OCI-LY1 (cell line): Measurements from ENCODE around the gene SP100.
"Not testable (repeated sequence)": the region's sequence is repeated elsewhere in the genome, so short reads cannot be mapped to it uniquely, and the experiment has no call there.

Experiments
- H2AFZ ChIP-seq: fragments of 200-600 bp; sonication (generic), shearing (Covaris generic); 2 replicates; pipeline ENCODE4 v1.6.0; 2014; ENCODE audit warnings: antibody characterized with exemption, mild to moderate bottlenecking, low read length
- H3F3A ChIP-seq: fragments of 200-600 bp; sonication (generic), shearing (Covaris generic); 2 replicates; pipeline ENCODE4 v1.6.0; 2014; ENCODE audit warnings: mild to moderate bottlenecking, antibody characterized with exemption, low read length, moderate library complexity; ENCODE audit not compliant: insufficient read depth
- H3K27ac ChIP-seq: fragments of 200-600 bp; sonication (generic); 2 replicates; pipeline ENCODE4 v1.5.1; 2014; ENCODE audit warnings: low read length, mixed run types, mild to moderate bottlenecking, low read depth; ENCODE audit not compliant: poor library complexity, severe bottlenecking
- H3K27me3 ChIP-seq: fragments of 200-600 bp; sonication (generic); 2 replicates; pipeline ENCODE4 v1.6.0; 2014; ENCODE audit warnings: antibody characterized with exemption, mild to moderate bottlenecking, low read length, moderate library complexity; ENCODE audit not compliant: insufficient read depth
- H3K36me3 ChIP-seq: fragments of 200-600 bp; sonication (generic); 2 replicates; pipeline ENCODE4 v1.6.1; 2014; ENCODE audit warnings: mild to moderate bottlenecking, antibody characterized with exemption, low read length, moderate library complexity, mixed read lengths; ENCODE audit not compliant: insufficient read depth
- H3K4me1 ChIP-seq: fragments of 200-600 bp; sonication (generic); 2 replicates; pipeline ENCODE4 v1.5.1; 2014; ENCODE audit warnings: mild to moderate bottlenecking, low read length, moderate library complexity; ENCODE audit not compliant: insufficient read depth, severe bottlenecking
- H3K4me2 ChIP-seq: fragments of 200-600 bp; sonication (generic), shearing (Covaris generic); 2 replicates; pipeline ENCODE4 v1.6.1; 2014; ENCODE audit warnings: low read length
- H3K4me3 ChIP-seq: fragments of 200-600 bp; sonication (generic); 2 replicates; pipeline ENCODE4 v1.5.1; 2014; ENCODE audit warnings: low read length, low read depth, mild to moderate bottlenecking, mixed read lengths; ENCODE audit not compliant: poor library complexity, severe bottlenecking
- H3K79me2 ChIP-seq: fragments of 200-600 bp; shearing (Covaris generic); 2 replicates; pipeline ENCODE4 v1.6.1; 2016; ENCODE audit warnings: mixed run types, low read length, mixed read lengths; ENCODE audit not compliant: insufficient read depth
- H3K9ac ChIP-seq: fragments of 200-600 bp; sonication (generic), shearing (Covaris generic); 2 replicates; pipeline ENCODE4 v1.6.1; 2014; ENCODE audit warnings: mild to moderate bottlenecking, low read length, mixed read lengths
- H3K9me2 ChIP-seq: fragments of 200-600 bp; sonication (generic), shearing (Covaris generic); 2 replicates; pipeline ENCODE4 v1.6.1; 2014; ENCODE audit warnings: low read depth, mild to moderate bottlenecking, low read length, mixed read lengths
- H3K9me3 ChIP-seq: fragments of 200-600 bp; shearing (Covaris generic); 2 replicates; pipeline ENCODE4 v1.6.1; 2014; ENCODE audit warnings: low read length, mixed read lengths
- H4K20me1 ChIP-seq: fragments of 200-600 bp; sonication (generic), shearing (Covaris generic); 2 replicates; pipeline ENCODE4 v1.6.0; 2016; ENCODE audit warnings: mild to moderate bottlenecking, low read length; ENCODE audit not compliant: insufficient read depth
- EZH2 ChIP-seq: fragments of 200-600 bp; sonication (generic), shearing (Covaris generic); IDR thresholded peaks from 2 replicates; pipeline ENCODE4 v1.8.0; 2017; ENCODE audit warnings: borderline replicate concordance, mixed run types, mild to moderate bottlenecking, antibody characterized with exemption, low read length, moderate library complexity, mixed read lengths
- TF ChIP-seq, protein P1 (sequence below): fragments of 200-600 bp; sonication (generic), shearing (Covaris generic); IDR thresholded peaks from 2 replicates; pipeline ENCODE4 v1.5.1; 2017; ENCODE audit warnings: mild to moderate bottlenecking, antibody characterized with exemption, low read length, moderate library complexity, mixed read lengths

Gene SP100

DNA sequence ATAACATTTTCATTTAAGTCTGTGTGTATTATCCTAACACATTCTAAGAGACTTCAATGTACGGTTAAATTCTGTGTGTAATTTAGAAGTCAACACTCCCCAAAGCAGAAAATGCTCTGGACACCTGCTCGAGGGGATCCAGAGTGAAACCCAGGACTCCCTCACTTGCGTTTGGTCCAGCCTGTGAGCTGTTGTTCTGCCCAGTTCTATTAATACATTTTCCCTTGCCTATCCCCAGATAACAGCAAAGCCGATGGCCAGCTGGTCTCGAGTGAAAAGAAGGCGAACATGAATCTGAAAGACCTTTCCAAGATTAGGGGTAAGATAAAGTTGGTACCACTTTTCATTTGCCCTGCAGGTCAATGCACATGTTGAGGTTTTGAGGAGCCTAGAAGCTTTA, 31.0 kb upstream of the SP100 start:
- H3K9me3 ChIP-seq: no peaks in the 10 kb centered on the region
- no peak overlapping the region for H3K4me2 ChIP-seq
- TF ChIP-seq, protein P1, sequence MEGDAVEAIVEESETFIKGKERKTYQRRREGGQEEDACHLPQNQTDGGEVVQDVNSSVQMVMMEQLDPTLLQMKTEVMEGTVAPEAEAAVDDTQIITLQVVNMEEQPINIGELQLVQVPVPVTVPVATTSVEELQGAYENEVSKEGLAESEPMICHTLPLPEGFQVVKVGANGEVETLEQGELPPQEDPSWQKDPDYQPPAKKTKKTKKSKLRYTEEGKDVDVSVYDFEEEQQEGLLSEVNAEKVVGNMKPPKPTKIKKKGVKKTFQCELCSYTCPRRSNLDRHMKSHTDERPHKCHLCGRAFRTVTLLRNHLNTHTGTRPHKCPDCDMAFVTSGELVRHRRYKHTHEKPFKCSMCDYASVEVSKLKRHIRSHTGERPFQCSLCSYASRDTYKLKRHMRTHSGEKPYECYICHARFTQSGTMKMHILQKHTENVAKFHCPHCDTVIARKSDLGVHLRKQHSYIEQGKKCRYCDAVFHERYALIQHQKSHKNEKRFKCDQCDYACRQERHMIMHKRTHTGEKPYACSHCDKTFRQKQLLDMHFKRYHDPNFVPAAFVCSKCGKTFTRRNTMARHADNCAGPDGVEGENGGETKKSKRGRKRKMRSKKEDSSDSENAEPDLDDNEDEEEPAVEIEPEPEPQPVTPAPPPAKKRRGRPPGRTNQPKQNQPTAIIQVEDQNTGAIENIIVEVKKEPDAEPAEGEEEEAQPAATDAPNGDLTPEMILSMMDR: no peak
- no peak for TF ChIP-seq EZH2
- no peak overlapping the region for H3K4me3 ChIP-seq
- no peaks in the 10 kb centered on the region for H3F3A ChIP-seq
- no peak overlapping the region for H3K9ac ChIP-seq
- H3K36me3 ChIP-seq: peaks cover 50% of the 10 kb centered on the region
- H3K4me1 ChIP-seq: no peaks in the 10 kb centered on the region
- H4K20me1 ChIP-seq: no peaks in the 10 kb centered on the region
- H3K79me2 ChIP-seq: no peaks in the 10 kb centered on the region
- no peak overlapping the region for H3K27ac ChIP-seq
- H2AFZ ChIP-seq: no peak overlapping the region
- no peaks in the 10 kb centered on the region for H3K27me3 ChIP-seq
- H3K9me2 ChIP-seq: no peaks in the 10 kb centered on the region

DNA sequence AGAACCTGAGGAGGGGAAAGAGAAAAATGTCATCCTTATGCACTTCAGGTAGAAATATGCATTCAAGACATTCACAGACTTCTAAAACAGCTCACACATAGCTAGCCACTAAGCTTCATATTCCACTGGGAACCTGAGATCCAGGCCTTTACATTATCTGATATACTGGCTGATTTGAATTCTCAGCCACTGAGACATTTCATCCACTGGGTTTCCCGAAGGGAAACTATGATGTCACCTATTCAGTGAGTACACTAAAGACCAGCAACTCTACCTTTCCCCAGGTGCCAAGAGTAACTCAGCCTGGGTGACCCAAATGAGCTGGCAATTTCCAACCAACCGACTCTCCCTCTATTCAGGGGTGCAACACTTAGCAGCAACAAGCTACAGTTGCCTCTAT, 21.7 kb upstream of the SP100 start:
- Histone ChIP-seq H3K79me2 (no peaks in the 10 kb centered on the region), H4K20me1 (no peaks in the 10 kb centered on the region), H3K27ac (no peak overlapping the region), H3K4me2 (no peak overlapping the region), H3K27me3 (no peaks in the 10 kb centered on the region), H3K4me3 (no peak overlapping the region), H3F3A (no peaks in the 10 kb centered on the region), H3K9ac (no peak overlapping the region), H2AFZ (no peak overlapping the region), H3K9me2 (no peaks in the 10 kb centered on the region), H3K4me1 (no peaks in the 10 kb centered on the region), H3K36me3 (peaks cover 64% of the 10 kb centered on the region), H3K9me3 (no peaks in the 10 kb centered on the region)
- TF ChIP-seq EZH2: no peak
- TF ChIP-seq, protein P1: no peak

DNA sequence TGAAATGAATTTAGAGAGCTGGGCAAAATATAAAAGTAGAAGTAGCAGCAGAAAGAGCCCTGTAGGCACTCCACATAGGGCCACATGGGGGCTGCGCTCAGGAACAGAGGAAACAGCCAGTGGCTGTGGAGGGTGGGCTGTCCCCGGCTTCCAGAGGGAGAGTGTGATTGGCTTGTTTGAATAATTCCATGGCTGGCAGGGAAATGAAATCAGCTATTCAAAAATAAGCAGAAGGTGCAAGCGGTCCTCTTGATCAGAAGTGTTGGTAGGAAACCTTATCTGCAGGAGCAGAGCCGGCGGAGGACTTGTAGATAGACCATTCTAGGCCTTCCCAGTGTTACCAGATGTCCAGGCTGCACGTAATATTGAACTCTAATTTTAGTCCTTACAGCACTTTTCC, 17.3 kb upstream of the SP100 start:
- H3F3A ChIP-seq, H3K9me3 ChIP-seq, H3K9me2 ChIP-seq, H3K79me2 ChIP-seq, H3K4me1 ChIP-seq, H3K9ac ChIP-seq, H4K20me1 ChIP-seq, H2AFZ ChIP-seq, H3K4me2 ChIP-seq, H3K4me3 ChIP-seq, H3K27me3 ChIP-seq, H3K27ac ChIP-seq: not testable (repeated sequence)
- H3K36me3 ChIP-seq: peaks cover 45% of the 10 kb centered on the region

DNA sequence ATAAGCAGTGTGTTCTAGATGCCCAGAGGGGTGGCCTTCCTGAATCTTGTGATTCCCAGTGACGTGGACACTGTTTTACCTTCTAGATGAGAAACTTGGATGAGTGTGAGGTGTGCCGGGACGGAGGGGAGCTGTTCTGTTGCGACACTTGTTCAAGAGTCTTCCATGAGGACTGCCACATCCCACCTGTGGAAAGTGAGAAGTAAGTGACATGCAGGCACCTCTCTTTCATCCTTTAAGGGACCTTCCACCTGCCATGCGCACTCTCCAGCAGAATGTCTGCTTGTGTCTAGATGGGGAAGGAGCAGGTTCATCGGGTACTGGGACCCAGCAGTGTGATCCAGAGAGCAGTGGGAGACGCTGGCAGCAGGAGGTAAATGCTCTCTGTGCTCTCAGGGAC, 16.0 kb upstream of the SP100 start:
- Histone ChIP-seq H3K9me3 (no peaks in the 10 kb centered on the region), H3K4me2 (no peak overlapping the region), H3K4me3 (no peak overlapping the region), H2AFZ (no peak overlapping the region), H3K36me3 (peaks cover 39% of the 10 kb centered on the region), H3K27me3 (no peaks in the 10 kb centered on the region), H3K4me1 (no peaks in the 10 kb centered on the region), H3K9me2 (no peaks in the 10 kb centered on the region), H4K20me1 (no peaks in the 10 kb centered on the region), H3K79me2 (no peaks in the 10 kb centered on the region), H3K9ac (no peak overlapping the region), H3K27ac (no peak overlapping the region), H3F3A (no peaks in the 10 kb centered on the region)
- no peak for TF ChIP-seq EZH2
- TF ChIP-seq, protein P1: no peak
